Measurements from ENCODE around the gene TEX36.

The TEX36 gene

GRCh38 chr10:125608474-125608873 is 74.5 kb downstream of the TEX36 start:
- H3K9ac ChIP-seq (ENCODE audit: low read length) = no peak overlapping the region
- peaks cover 3% of the 10 kb centered on the region for H3K27me3 ChIP-seq (replicated peaks; ENCODE audit: control insufficient read depth, insufficient read depth, low read length)
- H3K36me3 ChIP-seq (ENCODE audit: control insufficient read depth, insufficient read depth, low read length, severe bottlenecking) = no peaks in the 10 kb centered on the region
- H3K4me1 ChIP-seq (ENCODE audit: control insufficient read depth, insufficient read depth, low read length) = no peaks in the 10 kb centered on the region
- H3K4me3 ChIP-seq (ENCODE audit: low read length) = no peak overlapping the region
- H3K9me3 ChIP-seq (ENCODE audit: control insufficient read depth, low read length) = peaks cover 5% of the 10 kb centered on the region
- DNase-seq (ENCODE audit: low read depth) = no peak

- Histone ChIP-seq H3K4me1 (ENCODE audit: control insufficient read depth, insufficient read depth, low read length) (no peaks in the 10 kb centered on the region), H3K4me3 (ENCODE audit: low read length) (no peak overlapping the region), H3K9me3 (ENCODE audit: control insufficient read depth, low read length) (peaks cover 5% of the 10 kb centered on the region), H3K9ac (ENCODE audit: low read length) (no peak overlapping the region), H3K27me3 (replicated peaks; ENCODE audit: control insufficient read depth, insufficient read depth, low read length) (peaks cover 3% of the 10 kb centered on the region), H3K36me3 (ENCODE audit: control insufficient read depth, insufficient read depth, low read length, severe bottlenecking) (no peaks in the 10 kb centered on the region)
- DNase-seq (ENCODE audit: low read depth) = no peak
These were observed 75.2 kb downstream of the TEX36 start for GRCh38 chr10:125607689-125608290.

GRCh38 chr10:125606414-125607010 is 76.5 kb downstream of the TEX36 start:
- no peaks in the 10 kb centered on the region for H3K4me1 ChIP-seq (ENCODE audit: control insufficient read depth, insufficient read depth, low read length)
- H3K9me3 ChIP-seq (ENCODE audit: control insufficient read depth, low read length) = peaks cover 5% of the 10 kb centered on the region
- no peak overlapping the region for H3K9ac ChIP-seq (ENCODE audit: low read length)
- no peaks in the 10 kb centered on the region for H3K36me3 ChIP-seq (ENCODE audit: control insufficient read depth, insufficient read depth, low read length, severe bottlenecking)
- H3K27me3 ChIP-seq (replicated peaks; ENCODE audit: control insufficient read depth, insufficient read depth, low read length) = peaks cover 3% of the 10 kb centered on the region
- no peak for DNase-seq (ENCODE audit: low read depth)
- no peak overlapping the region for H3K4me3 ChIP-seq (ENCODE audit: low read length)

All from adipocyte (in vitro differentiated cells).